ENCODE measurements around the gene GMFB. TPM values are rescaled to one million over a fixed set of nuclear protein-coding genes. Genes with fewer than 3 reads are reported as not detected.

Gene GMFB
- total and polyA plus RNA-seq, 9 of the 15 experiments (the other 6 are each of a cell fraction or from before 2014, with no cell fraction given) = 14.0 to 31.7 (median 20.5) TPM

- intact Hi-C loops (cut with micrococcal nuclease) (loop anchor here (2.0 kb wide), 1 partner anchor 47 kb away; the partner anchor contains the start of gene CNIH1), in situ Hi-C loops (cut with MboI) (no loop called here)
- Histone ChIP-seq H3K36me3 (ENCODE audit: control insufficient read depth, insufficient read depth, low read length) (peaks cover 5% of the 10 kb centered on the region; the same call in 1 of the 3 replicates), H3K4me2 (ENCODE audit: insufficient read depth, low read length) (peak overlapping the region; percentile 89), H3K9me1 (ENCODE audit: control insufficient read depth, insufficient read depth, low read length) (no peaks in the 10 kb centered on the region), H3K4me3 (peak overlapping the region; percentile 88), H3K27me3 (ENCODE audit: control insufficient read depth in 2 of 2, insufficient read depth in 2 of 2, low read length in 2 of 2) (no peaks in the 10 kb centered on the region), H3K27ac (ENCODE audit: extremely low read depth, low read depth, low read length) (peak overlapping the region; percentile 82), H2AFZ (ENCODE audit: low read depth, low read length) (peak overlapping the region; percentile 98), H3K9ac (ENCODE audit: insufficient read depth in 1 of 2, low read depth in 2 of 2, low read length in 2 of 2) (peak overlapping the region; percentile 81 to 94), H3K9me3 (replicated peaks; ENCODE audit: control insufficient read depth, insufficient read depth, low read depth, low read length) (no peaks in the 10 kb centered on the region), H4K20me1 (replicated peaks; ENCODE audit: control insufficient read depth, insufficient read depth, low read length) (no peaks in the 10 kb centered on the region), H3K4me1 (replicated peaks in 1 of 2; ENCODE audit: control insufficient read depth in 2 of 2, insufficient read depth in 2 of 2, low read length in 2 of 2) (peaks cover 9 to 20% of the 10 kb centered on the region in 2 experiments), H3K79me2 (ENCODE audit: control insufficient read depth, insufficient read depth, low read length) (peaks cover 38% of the 10 kb centered on the region)
- ChIA-PET POLR2A (interaction anchor here (0.7 to 2.1 kb wide), 4 partner anchors 15 to 46 kb away, joined by 3 to 6 read pairs (median 4); no protein-coding TSS in a partner anchor), CTCF (ENCODE audit: low intra/inter-chr PET ratio) (no interaction called here)
- 2% methylated on average over 9 of the region's 9 CpGs for WGBS (ENCODE audit: insufficient coverage, low coverage, missing lambda C conversion rate)
- FAIRE-seq (no peak), DNase-seq (ENCODE audit: extremely low read depth in 1 of 4, low spot score in 3 of 4) (no peak), ATAC-seq (peak; percentile 46)
- TF ChIP-seq THAP12 (CRISPR knock-in tag; IDR thresholded peaks at IDR 0.05) (0 out of 2 replicates have a peak, but pooled peaks have one; percentile 3), NCOA1 (IDR thresholded peaks at IDR 0.05; ENCODE audit: low read depth) (no peak), PRDM10 (IDR thresholded peaks at IDR 0.05; ENCODE audit: partially characterized antibody) (peak; percentile 46)
- TF ChIP-seq, protein P1, sequence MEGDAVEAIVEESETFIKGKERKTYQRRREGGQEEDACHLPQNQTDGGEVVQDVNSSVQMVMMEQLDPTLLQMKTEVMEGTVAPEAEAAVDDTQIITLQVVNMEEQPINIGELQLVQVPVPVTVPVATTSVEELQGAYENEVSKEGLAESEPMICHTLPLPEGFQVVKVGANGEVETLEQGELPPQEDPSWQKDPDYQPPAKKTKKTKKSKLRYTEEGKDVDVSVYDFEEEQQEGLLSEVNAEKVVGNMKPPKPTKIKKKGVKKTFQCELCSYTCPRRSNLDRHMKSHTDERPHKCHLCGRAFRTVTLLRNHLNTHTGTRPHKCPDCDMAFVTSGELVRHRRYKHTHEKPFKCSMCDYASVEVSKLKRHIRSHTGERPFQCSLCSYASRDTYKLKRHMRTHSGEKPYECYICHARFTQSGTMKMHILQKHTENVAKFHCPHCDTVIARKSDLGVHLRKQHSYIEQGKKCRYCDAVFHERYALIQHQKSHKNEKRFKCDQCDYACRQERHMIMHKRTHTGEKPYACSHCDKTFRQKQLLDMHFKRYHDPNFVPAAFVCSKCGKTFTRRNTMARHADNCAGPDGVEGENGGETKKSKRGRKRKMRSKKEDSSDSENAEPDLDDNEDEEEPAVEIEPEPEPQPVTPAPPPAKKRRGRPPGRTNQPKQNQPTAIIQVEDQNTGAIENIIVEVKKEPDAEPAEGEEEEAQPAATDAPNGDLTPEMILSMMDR (IDR thresholded peaks at IDR 0.05 in 2 of 3, conservative IDR thresholded peaks at IDR 0.05 in 1 of 3; ENCODE audit: insufficient read depth in 2 of 3, low read depth in 1 of 3, low read length in 3 of 3) = 0 out of 6 replicates have a peak, but pooled peaks of 1 of the 3 experiments have one; percentile 8
- no TSS peak for BruUV-seq (replicated peaks)
Measured at GRCh38 chr14:54488318-54488645, 498 bp downstream of the GMFB start.
